Measurements from ENCODE around the gene TNRC6C. TPM values are rescaled to one million over a fixed set of nuclear protein-coding genes. Genes with fewer than 3 reads are reported as not detected.
A peak's percentile ranks its signal among the peaks of the same experiment; 100 is the strongest.

Gene TNRC6C
- total and polyA plus RNA-seq, 8 donors: 14.0 to 20.3 (median 16.6) TPM

- no peak for ATAC-seq
- Histone ChIP-seq H3K27ac (no peak overlapping the region), H3K27me3 (no peaks in the 10 kb centered on the region), H3K36me3 (peaks cover 0 to 6% of the 10 kb centered on the region in 2 donors), H3K4me3 (no peak overlapping the region), H3K4me1 (peaks cover 0 to 10% of the 10 kb centered on the region in 2 donors), H3K9me3 (no peaks in the 10 kb centered on the region)
- TF ChIP-seq, protein P1, sequence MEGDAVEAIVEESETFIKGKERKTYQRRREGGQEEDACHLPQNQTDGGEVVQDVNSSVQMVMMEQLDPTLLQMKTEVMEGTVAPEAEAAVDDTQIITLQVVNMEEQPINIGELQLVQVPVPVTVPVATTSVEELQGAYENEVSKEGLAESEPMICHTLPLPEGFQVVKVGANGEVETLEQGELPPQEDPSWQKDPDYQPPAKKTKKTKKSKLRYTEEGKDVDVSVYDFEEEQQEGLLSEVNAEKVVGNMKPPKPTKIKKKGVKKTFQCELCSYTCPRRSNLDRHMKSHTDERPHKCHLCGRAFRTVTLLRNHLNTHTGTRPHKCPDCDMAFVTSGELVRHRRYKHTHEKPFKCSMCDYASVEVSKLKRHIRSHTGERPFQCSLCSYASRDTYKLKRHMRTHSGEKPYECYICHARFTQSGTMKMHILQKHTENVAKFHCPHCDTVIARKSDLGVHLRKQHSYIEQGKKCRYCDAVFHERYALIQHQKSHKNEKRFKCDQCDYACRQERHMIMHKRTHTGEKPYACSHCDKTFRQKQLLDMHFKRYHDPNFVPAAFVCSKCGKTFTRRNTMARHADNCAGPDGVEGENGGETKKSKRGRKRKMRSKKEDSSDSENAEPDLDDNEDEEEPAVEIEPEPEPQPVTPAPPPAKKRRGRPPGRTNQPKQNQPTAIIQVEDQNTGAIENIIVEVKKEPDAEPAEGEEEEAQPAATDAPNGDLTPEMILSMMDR (IDR thresholded peaks at IDR 0.05): no peak
- no peak for DNase-seq
- intact Hi-C loops (cut with DNase I): no loop called here
Measured at GRCh38 chr17:78005452-78006171, 47.1 kb downstream of the TNRC6C start.

DNA sequence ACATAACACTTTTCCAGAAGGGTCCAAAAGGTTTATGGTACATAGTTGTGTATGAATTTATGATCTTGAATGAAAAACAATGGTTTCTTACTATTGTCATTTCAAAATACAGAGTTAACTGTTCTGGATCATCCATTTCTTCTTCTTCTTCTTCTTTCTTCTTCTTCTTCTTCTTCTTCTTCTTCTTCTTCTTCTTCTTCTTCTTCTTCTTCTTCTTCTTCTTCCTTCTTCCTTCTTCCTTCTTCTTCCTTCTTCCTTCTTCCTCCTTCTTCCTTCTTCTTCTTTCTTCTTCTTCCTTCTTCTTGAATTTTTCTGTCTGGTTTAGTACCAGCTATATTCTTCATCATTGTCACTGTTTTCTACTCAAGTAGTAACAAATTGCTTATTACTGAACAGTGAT is 47.8 kb downstream of the TNRC6C start:
- TF ChIP-seq, protein P1 (IDR thresholded peaks at IDR 0.05): no peak
- DNase-seq (no peak), ATAC-seq (no peak)
- Histone ChIP-seq H3K9me3 (no peaks in the 10 kb centered on the region), H3K27me3 (no peaks in the 10 kb centered on the region), H3K4me3 (no peak overlapping the region), H3K36me3 (peaks cover 0 to 6% of the 10 kb centered on the region in 2 donors), H3K4me1 (peaks cover 0 to 3% of the 10 kb centered on the region in 2 donors), H3K27ac (no peak overlapping the region)
- intact Hi-C loops (cut with DNase I): no loop called here

DNA sequence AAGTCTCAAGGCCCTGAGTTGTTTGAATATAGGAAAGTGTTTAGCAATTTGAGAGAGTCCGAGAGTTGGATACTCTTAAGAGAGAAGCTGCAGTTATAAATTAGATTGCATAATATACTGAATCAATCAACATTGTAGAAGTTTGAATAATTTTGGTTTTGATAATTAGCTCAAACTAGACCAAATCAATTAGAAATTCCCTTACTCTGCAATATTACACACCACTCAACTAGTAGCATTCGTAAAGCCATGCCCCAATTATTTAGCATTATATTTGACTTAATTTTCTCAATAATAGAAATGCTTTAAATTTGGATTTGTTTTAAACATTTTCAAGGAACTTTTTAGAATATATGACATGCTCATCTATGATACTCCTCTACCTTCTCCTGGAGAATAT is 49.1 kb downstream of the TNRC6C start:
- ATAC-seq (no peak), DNase-seq (no peak)
- H3K27me3 ChIP-seq: no peaks in the 10 kb centered on the region
- H3K4me1 ChIP-seq: no peaks in the 10 kb centered on the region
- TF ChIP-seq, protein P1 (IDR thresholded peaks at IDR 0.05): no peak
- peaks cover 0 to 6% of the 10 kb centered on the region in 2 donors for H3K36me3 ChIP-seq
- H3K4me3 ChIP-seq: no peak overlapping the region
- H3K9me3 ChIP-seq: no peaks in the 10 kb centered on the region
- H3K27ac ChIP-seq: no peak overlapping the region
- intact Hi-C loops (cut with DNase I): no loop called here

DNA sequence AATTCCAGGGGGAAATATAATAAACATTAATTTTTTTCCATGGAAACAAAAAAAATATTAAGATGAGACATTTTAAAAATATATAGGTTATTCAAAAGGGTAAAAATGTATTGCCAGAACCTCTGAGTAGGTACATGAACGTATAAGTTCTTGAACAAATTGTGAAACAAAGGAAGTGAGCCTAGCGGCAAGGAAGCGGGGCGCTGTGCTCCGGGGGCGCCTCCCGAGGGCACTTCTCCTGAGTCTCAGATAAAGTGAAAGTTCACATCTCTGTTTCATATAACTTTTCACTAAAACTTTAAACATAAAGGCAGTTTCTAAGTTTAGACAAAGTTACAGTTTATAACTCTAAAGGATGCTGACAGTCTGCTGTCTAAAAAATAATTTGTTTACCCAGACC is 52.3 kb downstream of the TNRC6C start:
- Histone ChIP-seq H3K27ac (no peak overlapping the region), H3K27me3 (no peaks in the 10 kb centered on the region), H3K36me3 (peaks cover 0 to 6% of the 10 kb centered on the region in 2 donors), H3K4me3 (no peak overlapping the region), H3K4me1 (no peaks in the 10 kb centered on the region), H3K9me3 (no peaks in the 10 kb centered on the region)
- peak in 1 of 4 donors; percentile 69 for DNase-seq
- TF ChIP-seq, protein P1 (IDR thresholded peaks at IDR 0.05): no peak
- intact Hi-C loops (cut with DNase I): no loop called here
- no peak for ATAC-seq

GRCh38 chr17:78012428-78012827 is 53.9 kb downstream of the TNRC6C start:
- DNase-seq: no peak
- no peaks in the 10 kb centered on the region for H3K9me3 ChIP-seq
- no peaks in the 10 kb centered on the region for H3K4me1 ChIP-seq
- TF ChIP-seq, protein P1 (IDR thresholded peaks at IDR 0.05): no peak
- intact Hi-C loops (cut with DNase I): no loop called here
- no peak overlapping the region for H3K4me3 ChIP-seq
- H3K27ac ChIP-seq: no peak overlapping the region
- no peaks in the 10 kb centered on the region for H3K27me3 ChIP-seq
- H3K36me3 ChIP-seq: peaks cover 0 to 6% of the 10 kb centered on the region in 2 donors
- no peak for ATAC-seq
